A673 (cell line): ENCODE data around the gene METTL2A.
"Not testable (repeated sequence)": the region's sequence is repeated elsewhere in the genome, so short reads cannot be mapped to it uniquely, and the experiment has no call there.

Source experiments
- CTCF ChIP-seq: fragments of 300-800, 200-600 bp; sonication (generic); conservative IDR thresholded peaks from 2 replicates; pipeline ENCODE4 v1.5.1; 2017; ENCODE audit warnings: low read depth, mild to moderate bottlenecking, antibody characterized with exemption, low read length, moderate library complexity, mixed read lengths
- EZH2 ChIP-seq: fragments of 200-600 bp; sonication (generic); IDR thresholded peaks from 2 replicates; pipeline ENCODE4 v1.6.1; 2017; ENCODE audit warnings: borderline replicate concordance, low read depth, mild to moderate bottlenecking, mixed read lengths, antibody characterized with exemption, low read length; ENCODE audit not compliant: poor library complexity, severe bottlenecking

DNA sequence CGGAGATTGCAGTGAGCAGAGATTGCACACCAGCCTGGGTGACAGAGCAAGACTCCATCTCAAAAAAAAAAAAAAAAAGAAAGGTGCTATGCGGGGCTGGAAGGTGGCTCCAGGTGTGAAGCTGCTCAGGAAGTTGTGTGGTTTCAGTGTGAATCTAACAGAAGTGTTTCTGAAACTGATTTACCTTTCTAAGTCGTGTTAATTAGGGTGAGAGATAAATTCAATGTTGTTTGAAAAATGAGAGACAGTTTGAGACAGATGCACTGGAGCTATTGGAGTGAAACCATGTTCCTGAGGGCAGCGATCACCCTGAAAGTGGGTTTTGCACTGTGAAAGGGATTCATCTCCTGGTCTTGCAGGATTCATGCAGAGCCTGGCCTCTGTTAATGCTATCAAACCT lies 30.0 kb downstream of the METTL2A start:
- not testable (repeated sequence) for TF ChIP-seq CTCF, EZH2
